Lower lobe of right lung (tissue), 2 donors: Measurements from ENCODE around the gene KISS1. TPM values are rescaled to one million over a fixed set of nuclear protein-coding genes. Genes with fewer than 3 reads are reported as not detected.
"Not testable (repeated sequence)": the region's sequence is repeated elsewhere in the genome, so short reads cannot be mapped to it uniquely, and the experiment has no call there.

ENCODE experiments used
- ATAC-seq, 2 donors: fragments of 200-7000 bp; cut with Tn5 transposase; one replicate each; pipeline ENCODE4 v1.9.1; 2020 to 2022; ENCODE audit warnings: mild to moderate bottlenecking in 2 of 2, moderate library complexity in 2 of 2
- DNase-seq: peaks from one replicate; pipeline ENCODE4 v3.0.0-alpha.2; 2020
- H3K27ac ChIP-seq: fragments of 200-600 bp; one replicate; pipeline ENCODE4 v1.8.0; 2022
- H3K27me3 ChIP-seq: fragments of 200-600 bp; one replicate; pipeline ENCODE4 v1.8.0; 2022; ENCODE audit warnings: low read depth
- H3K36me3 ChIP-seq: fragments of 200-600 bp; one replicate; pipeline ENCODE4 v1.8.0; 2022; ENCODE audit warnings: mild to moderate bottlenecking
- H3K4me1 ChIP-seq: fragments of 200-600 bp; one replicate; pipeline ENCODE4 v1.8.0; 2022
- H3K4me3 ChIP-seq: fragments of 200-600 bp; one replicate; pipeline ENCODE4 v1.8.0; 2022; ENCODE audit warnings: mild to moderate bottlenecking
- H3K9me3 ChIP-seq: fragments of 200-600 bp; one replicate; pipeline ENCODE4 v1.8.0; 2022
- CTCF ChIP-seq: fragments of 200-600 bp; IDR thresholded peaks from one replicate; pipeline ENCODE4 v1.8.0; 2022; ENCODE audit warnings: antibody characterized with exemption, mild to moderate bottlenecking
- intact Hi-C: fragments of 100-400 bp; cut with DNase I; formaldehyde crosslinking; loops from one replicate; pipeline ENCODE4 v1.11.0; 2022
- long read RNA-seq: library from polyadenylated mRNA; unstranded; transcript quantifications from one replicate; pipeline ENCODE4 v2.0.0, GENCODE V29; 2021
- total RNA-seq: library from RNA; stranded (reverse); fragmentation: NEBNext Ultra II Directional; extraction: Animal tissue kit (Norgen Biotek cat#: 25700); gene quantifications from one replicate; pipeline ENCODE4 v1.2.1, GENCODE V29; 2021
- donor health status: DM: no; HTN: yes; CAD: no; lungs with severe emphysema.

The KISS1 gene
- not detected for total RNA-seq
- long read RNA-seq: 0 reads

- ATAC-seq (no peak), DNase-seq (no peak)
- H3K36me3 ChIP-seq: no peaks in the 10 kb centered on the region
- no peak within 1 kb of the TSS for H3K4me3 ChIP-seq
- H3K4me1 ChIP-seq: no peaks in the 10 kb centered on the region
- intact Hi-C loops: no loop called here
- H3K27ac ChIP-seq: no peak within 1 kb of the TSS
- H3K27me3 ChIP-seq: peaks cover 4% of the 10 kb centered on the region
- no peaks in the 10 kb centered on the region for H3K9me3 ChIP-seq
- no peak for TF ChIP-seq CTCF
Observed at GRCh38 chr1:204196068-204196795, at the start of gene KISS1. Gene KISS1, minus strand, starts transcription at chr1:204196491. Its CDS starts 3,615 bp downstream, at chr1:204192876.

- ATAC-seq: peak in 1 of 2 donors; percentile 13
- no peak for TF ChIP-seq CTCF
- H3K4me1 ChIP-seq: no peaks in the 10 kb centered on the region
- no peak overlapping the region for H3K27ac ChIP-seq
- intact Hi-C loops: no loop called here
- no peaks in the 10 kb centered on the region for H3K9me3 ChIP-seq
- H3K27me3 ChIP-seq: no peaks in the 10 kb centered on the region
- no peak for DNase-seq
- no peak overlapping the region for H3K4me3 ChIP-seq
- no peaks in the 10 kb centered on the region for H3K36me3 ChIP-seq
Observed at GRCh38 chr1:204242920-204243319, 46.6 kb upstream of the KISS1 start.

- Histone ChIP-seq H3K4me3 (no peak overlapping the region), H3K36me3 (no peaks in the 10 kb centered on the region), H3K27ac (no peak overlapping the region), H3K27me3 (no peaks in the 10 kb centered on the region), H3K4me1 (no peaks in the 10 kb centered on the region), H3K9me3 (no peaks in the 10 kb centered on the region)
- intact Hi-C loops: no loop called here
- no peak for DNase-seq
- no peak for TF ChIP-seq CTCF
- no peak for ATAC-seq
Observed at GRCh38 chr1:204241914-204242313, 45.6 kb upstream of the KISS1 start.

- no peak for TF ChIP-seq CTCF
- DNase-seq: no peak
- no peaks in the 10 kb centered on the region for H3K4me1 ChIP-seq
- H3K27ac ChIP-seq: no peak overlapping the region
- H3K9me3 ChIP-seq: no peaks in the 10 kb centered on the region
- peak in 1 of 2 donors; percentile 17 for ATAC-seq
- intact Hi-C loops: no loop called here
- H3K4me3 ChIP-seq: no peak overlapping the region
- no peaks in the 10 kb centered on the region for H3K27me3 ChIP-seq
- H3K36me3 ChIP-seq: no peaks in the 10 kb centered on the region
Observed at GRCh38 chr1:204241050-204241449, 44.8 kb upstream of the KISS1 start.

GRCh38 chr1:204240233-204240632 is 43.9 kb upstream of the KISS1 start:
- no peak overlapping the region for H3K4me3 ChIP-seq
- no peak for TF ChIP-seq CTCF
- H3K27ac ChIP-seq: no peak overlapping the region
- H3K4me1 ChIP-seq: no peaks in the 10 kb centered on the region
- intact Hi-C loops: no loop called here
- no peaks in the 10 kb centered on the region for H3K36me3 ChIP-seq
- H3K9me3 ChIP-seq: no peaks in the 10 kb centered on the region
- DNase-seq (no peak), ATAC-seq (no peak)
- no peaks in the 10 kb centered on the region for H3K27me3 ChIP-seq

GRCh38 chr1:204239401-204239800 is 43.1 kb upstream of the KISS1 start:
- H3K27ac ChIP-seq, H3K9me3 ChIP-seq, intact Hi-C loops, H3K4me3 ChIP-seq, H3K27me3 ChIP-seq, H3K4me1 ChIP-seq, ATAC-seq, H3K36me3 ChIP-seq, DNase-seq: not testable (repeated sequence)

- intact Hi-C loops, DNase-seq, H3K36me3 ChIP-seq, H3K27me3 ChIP-seq, H3K27ac ChIP-seq, H3K4me3 ChIP-seq, H3K4me1 ChIP-seq, ATAC-seq, H3K9me3 ChIP-seq: not testable (repeated sequence)
Observed at GRCh38 chr1:204238520-204238919, 42.2 kb upstream of the KISS1 start.

- H3K4me3 ChIP-seq, H3K4me1 ChIP-seq, H3K36me3 ChIP-seq, intact Hi-C loops, H3K9me3 ChIP-seq, DNase-seq, H3K27me3 ChIP-seq, ATAC-seq, H3K27ac ChIP-seq: not testable (repeated sequence)
Observed at GRCh38 chr1:204237515-204237914, 41.2 kb upstream of the KISS1 start.
